HCT116 (cell line): ENCODE measurements around the gene LSP1. TPM values are rescaled to one million over a fixed set of nuclear protein-coding genes. Genes with fewer than 3 reads are reported as not detected.

Experiments used
- ATAC-seq: fragments of 200-7000 bp; cut with Tn5 transposase; 2 replicates; pipeline ENCODE4 v1.9.1; 2020; ENCODE audit warnings: mild to moderate bottlenecking, moderate library complexity
- BruUV-seq: library from RNA; stranded (reverse); fragments of 400-500 nt; replicated peaks from 2 replicates; lab custom pipeline; 2021; lab: Mats Ljungman, UMichigan
- CTCF ChIA-PET: fragments of 300-600 bp; sonication (Branson Sonifier 250); formaldehyde crosslinking; loops from one replicate; lab custom pipeline; 2021; ENCODE audit warnings: antibody characterized with exemption; lab: Charles Lee
- POLR2A ChIA-PET: fragments of 300-600, 350-600 bp; sonication (Branson Sonifier 250); formaldehyde crosslinking; loops from one replicate; lab custom pipeline; 2021; ENCODE audit warnings: antibody characterized with exemption; lab: Charles Lee
- RAD21 ChIA-PET, 2 experiments: fragments of 300-600 bp; sonication (Branson Sonifier 250); formaldehyde crosslinking; loops; one replicate each; lab custom pipeline; 2023; ENCODE audit warnings: low total read pairs in 2 of 2; ENCODE audit not compliant: uncharacterized antibody in 2 of 2, unreplicated experiment in 2 of 2, low non-redundant PET in 1 of 2; lab: Charles Lee
- DNase-seq: peaks from one replicate; pipeline ENCODE4 v3.0.0-alpha.2; 2010; ENCODE audit warnings: low read depth, low spot score
- H2AFZ ChIP-seq: fragments of 200-600 bp; shearing (Covaris generic), sonication (generic); 2 replicates; pipeline ENCODE4 v1.6.1; 2017; ENCODE audit warnings: low read depth, mixed run types, mixed read lengths, antibody characterized with exemption, low read length; ENCODE audit not compliant: poor library complexity, severe bottlenecking
- H3K27ac ChIP-seq: 2 replicates; pipeline ENCODE4 v1.5.1; 2012; ENCODE audit warnings: low read depth, low read length
- H3K27me3 ChIP-seq: fragments of 200-600 bp; sonication (generic); 2 replicates; pipeline ENCODE4 v1.6.1; 2016; ENCODE audit warnings: mixed run types, low read length, mixed read lengths; ENCODE audit not compliant: insufficient read depth
- H3K36me3 ChIP-seq, 2 experiments: fragments of 200-500 bp in 1 of 2; fragments of 200-600 bp in 1 of 2; sonication (Bioruptor generic) in 1 of 2; sonication (generic) in 1 of 2; 2 replicates each; pipeline versions ENCODE4 v1.5.1 to v1.6.1; 2014 to 2016; ENCODE audit warnings: low read length in 2 of 2, inconsistent platforms in 1 of 2, mixed read lengths in 1 of 2, mixed run types in 1 of 2; ENCODE audit not compliant: insufficient read depth in 2 of 2, control insufficient read depth in 1 of 2
- H3K4me1 ChIP-seq, 2 experiments: fragments of 200-600 bp in 1 of 2; sonication (generic) in 1 of 2; 2 replicates each; pipeline versions ENCODE4 v1.5.1 to v1.6.1; 2012 to 2017; ENCODE audit warnings: low read length in 2 of 2, inconsistent platforms in 1 of 2, mild to moderate bottlenecking in 1 of 2, mixed read lengths in 1 of 2, mixed run types in 1 of 2, moderate library complexity in 1 of 2; ENCODE audit not compliant: insufficient read depth in 2 of 2, control insufficient read depth in 1 of 2
- H3K4me2 ChIP-seq: fragments of 200-600 bp; sonication (generic); 2 replicates; pipeline ENCODE4 v1.6.1; 2017; ENCODE audit warnings: mixed run types, low read length, mixed read lengths
- H3K4me3 ChIP-seq, 2 experiments: fragments of 200-600 bp in 1 of 2; sonication (generic) in 1 of 2; replicated peaks in 1 of 2; 2 replicates each; pipeline ENCODE4 v1.5.1; 2011 to 2016; ENCODE audit warnings: low read length in 2 of 2, control low read depth in 1 of 2, low read depth in 1 of 2, mild to moderate bottlenecking in 1 of 2, mixed read lengths in 1 of 2, mixed run types in 1 of 2
- H3K79me2 ChIP-seq: fragments of 200-600 bp; sonication (generic); 2 replicates; pipeline ENCODE4 v1.6.1; 2017; ENCODE audit warnings: mild to moderate bottlenecking, mixed run types, low read length, moderate library complexity, mixed read lengths; ENCODE audit not compliant: insufficient read depth
- H3K9ac ChIP-seq: fragments of 200-600 bp; sonication (generic); 2 replicates; pipeline ENCODE4 v1.6.1; 2016; ENCODE audit warnings: low read length, mixed read lengths
- H3K9me2 ChIP-seq: fragments of 200-600 bp; sonication (generic), shearing (Covaris generic); 2 replicates; pipeline ENCODE4 v1.6.1; 2017; ENCODE audit warnings: mixed run types, mild to moderate bottlenecking, moderate library complexity; ENCODE audit not compliant: insufficient read depth
- H3K9me3 ChIP-seq, 2 experiments: fragments of 200-500 bp in 1 of 2; fragments of 200-600 bp in 1 of 2; sonication (Bioruptor generic) in 1 of 2; sonication (generic) in 1 of 2; 2 replicates each; pipeline ENCODE4 v1.6.1; 2014 to 2017; ENCODE audit warnings: low read length in 2 of 2, mixed read lengths in 2 of 2, inconsistent platforms in 1 of 2, low read depth in 1 of 2, mild to moderate bottlenecking in 1 of 2, mixed run types in 1 of 2, moderate library complexity in 1 of 2; ENCODE audit not compliant: control insufficient read depth in 1 of 2, insufficient read depth in 1 of 2
- H4K20me1 ChIP-seq: fragments of 200-600 bp; sonication (generic), shearing (Covaris generic); 2 replicates; pipeline ENCODE4 v1.6.1; 2017; ENCODE audit warnings: mixed run types, mild to moderate bottlenecking, moderate library complexity; ENCODE audit not compliant: insufficient read depth
- CBX3 ChIP-seq: IDR thresholded peaks from 2 replicates; pipeline ENCODE4 v1.6.1; 2012; ENCODE audit warnings: low read depth
- EGR1 ChIP-seq: IDR thresholded peaks from 2 replicates; pipeline ENCODE4 v1.6.1; 2012; ENCODE audit warnings: low read depth
- EZH2 ChIP-seq: fragments of 200-600 bp; sonication (generic); IDR thresholded peaks from 2 replicates; pipeline ENCODE4 v1.6.1; 2017; ENCODE audit warnings: antibody characterized with exemption, mixed run types
- FOSL1 ChIP-seq: IDR thresholded peaks from 2 replicates; pipeline ENCODE4 v1.6.1; 2012; ENCODE audit warnings: low read depth
- POLR2AphosphoS5 ChIP-seq: IDR thresholded peaks from 2 replicates; pipeline ENCODE4 v1.6.1; 2011; ENCODE audit warnings: mild to moderate bottlenecking, low read depth, low read length, moderate library complexity
- SP1 ChIP-seq: IDR thresholded peaks from 2 replicates; pipeline ENCODE4 v1.6.1; 2012; ENCODE audit warnings: low read depth
- SRF ChIP-seq: IDR thresholded peaks from 2 replicates; pipeline ENCODE4 v1.6.1; 2012; ENCODE audit warnings: low read depth
- TCF7L2 ChIP-seq: IDR thresholded peaks from 2 replicates; pipeline ENCODE4 v1.7.0; 2011; ENCODE audit warnings: borderline replicate concordance, inconsistent platforms; ENCODE audit not compliant: insufficient read depth, insufficient read length; ENCODE audit errors: extremely low read depth
- YY1 ChIP-seq: IDR thresholded peaks from 2 replicates; pipeline ENCODE4 v1.6.1; 2011; ENCODE audit warnings: low read length, low read depth, moderate library complexity, mild to moderate bottlenecking; ENCODE audit not compliant: insufficient replicate concordance; ENCODE audit errors: extremely low read depth
- ZBTB33 ChIP-seq: IDR thresholded peaks from 2 replicates; pipeline ENCODE4 v1.6.1; 2011; ENCODE audit warnings: mild to moderate bottlenecking, low read length, moderate library complexity; ENCODE audit not compliant: insufficient replicate concordance; ENCODE audit errors: extremely low read depth
- intact Hi-C: fragments of 100-400 bp; cut with micrococcal nuclease; formaldehyde crosslinking; loops from 2 replicates; pipeline ENCODE4 v1.10.0; 2022
- total RNA-seq: library from RNA; stranded (reverse); gene quantifications from one replicate; pipeline ENCODE4 v1.2.1, GENCODE V29; 2021; ENCODE audit not compliant: unreplicated experiment
- TF ChIP-seq, protein P1 (sequence below): IDR thresholded peaks from 2 replicates; pipeline ENCODE4 v1.6.1; 2012; ENCODE audit warnings: low read depth

Gene LSP1
- total RNA-seq, 1 experiment from 2014 or later, result 1.3 TPM

GRCh38 chr11:1860108-1860507 lies 7.2 kb downstream of the LSP1 start:
- TF ChIP-seq FOSL1 (no peak), CBX3 (no peak), POLR2AphosphoS5 (no peak), SP1 (no peak), EZH2 (no peak), YY1 (no peak), SRF (no peak), EGR1 (no peak), ZBTB33 (no peak), TCF7L2 (no peak)
- TF ChIP-seq, protein P1, sequence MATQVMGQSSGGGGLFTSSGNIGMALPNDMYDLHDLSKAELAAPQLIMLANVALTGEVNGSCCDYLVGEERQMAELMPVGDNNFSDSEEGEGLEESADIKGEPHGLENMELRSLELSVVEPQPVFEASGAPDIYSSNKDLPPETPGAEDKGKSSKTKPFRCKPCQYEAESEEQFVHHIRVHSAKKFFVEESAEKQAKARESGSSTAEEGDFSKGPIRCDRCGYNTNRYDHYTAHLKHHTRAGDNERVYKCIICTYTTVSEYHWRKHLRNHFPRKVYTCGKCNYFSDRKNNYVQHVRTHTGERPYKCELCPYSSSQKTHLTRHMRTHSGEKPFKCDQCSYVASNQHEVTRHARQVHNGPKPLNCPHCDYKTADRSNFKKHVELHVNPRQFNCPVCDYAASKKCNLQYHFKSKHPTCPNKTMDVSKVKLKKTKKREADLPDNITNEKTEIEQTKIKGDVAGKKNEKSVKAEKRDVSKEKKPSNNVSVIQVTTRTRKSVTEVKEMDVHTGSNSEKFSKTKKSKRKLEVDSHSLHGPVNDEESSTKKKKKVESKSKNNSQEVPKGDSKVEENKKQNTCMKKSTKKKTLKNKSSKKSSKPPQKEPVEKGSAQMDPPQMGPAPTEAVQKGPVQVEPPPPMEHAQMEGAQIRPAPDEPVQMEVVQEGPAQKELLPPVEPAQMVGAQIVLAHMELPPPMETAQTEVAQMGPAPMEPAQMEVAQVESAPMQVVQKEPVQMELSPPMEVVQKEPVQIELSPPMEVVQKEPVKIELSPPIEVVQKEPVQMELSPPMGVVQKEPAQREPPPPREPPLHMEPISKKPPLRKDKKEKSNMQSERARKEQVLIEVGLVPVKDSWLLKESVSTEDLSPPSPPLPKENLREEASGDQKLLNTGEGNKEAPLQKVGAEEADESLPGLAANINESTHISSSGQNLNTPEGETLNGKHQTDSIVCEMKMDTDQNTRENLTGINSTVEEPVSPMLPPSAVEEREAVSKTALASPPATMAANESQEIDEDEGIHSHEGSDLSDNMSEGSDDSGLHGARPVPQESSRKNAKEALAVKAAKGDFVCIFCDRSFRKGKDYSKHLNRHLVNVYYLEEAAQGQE, result no peak
- H3K9me2 ChIP-seq, result no peaks in the 10 kb centered on the region
- ChIA-PET CTCF (interaction anchor here (1.2 kb wide), 1 partner anchor 16 kb away, joined by 3 read pairs; no protein-coding TSS in a partner anchor), POLR2A (no interaction called here), RAD21 (no interaction called here)
- no TSS peak for BruUV-seq
- ATAC-seq (no peak), DNase-seq (no peak)
- no peaks in the 10 kb centered on the region for H3K27me3 ChIP-seq
- no peaks in the 10 kb centered on the region for H3K9me3 ChIP-seq
- intact Hi-C loops, result no loop called here
- H3K36me3 ChIP-seq, result no peaks in the 10 kb centered on the region
- H3K9ac ChIP-seq, result no peak overlapping the region
- no peak overlapping the region for H3K4me3 ChIP-seq
- H4K20me1 ChIP-seq, result no peaks in the 10 kb centered on the region
- no peak overlapping the region for H3K4me2 ChIP-seq
- H3K79me2 ChIP-seq, result no peaks in the 10 kb centered on the region
- no peak overlapping the region for H3K27ac ChIP-seq
- H2AFZ ChIP-seq, result no peak overlapping the region
- peaks cover 27 to 28% of the 10 kb centered on the region in 2 experiments for H3K4me1 ChIP-seq
